Neural cell (in vitro differentiated cells): ENCODE data around the gene ATF7. TPM values are rescaled to one million over a fixed set of nuclear protein-coding genes. Genes with fewer than 3 reads are reported as not detected.

Experiments used
- H2AFZ ChIP-seq: fragments of 200-600, 300-800 bp; sonication (generic), shearing (Covaris generic); 2 replicates; pipeline ENCODE4 v1.6.0; 2014; ENCODE audit warnings: low read depth, mild to moderate bottlenecking, antibody characterized with exemption, low read length, moderate library complexity
- H3F3A ChIP-seq: fragments of 200-600 bp; shearing (Covaris generic); 2 replicates; pipeline ENCODE4 v1.6.1; 2016; ENCODE audit warnings: mild to moderate bottlenecking, moderate library complexity, mixed read lengths, antibody characterized with exemption, low read length; ENCODE audit not compliant: insufficient read depth, poor library complexity, severe bottlenecking
- H3K27ac ChIP-seq: fragments of 200-600, 300-800 bp; sonication (generic), shearing (Covaris generic); 2 replicates; pipeline ENCODE4 v1.5.1; 2014; ENCODE audit warnings: mild to moderate bottlenecking, low read length, moderate library complexity
- H3K27me3 ChIP-seq: fragments of 300-800, 200-600 bp; sonication (generic), shearing (Covaris generic); 2 replicates; pipeline ENCODE4 v1.6.0; 2014; ENCODE audit warnings: mild to moderate bottlenecking, low read depth, low read length, moderate library complexity; ENCODE audit not compliant: insufficient read depth
- H3K36me3 ChIP-seq: fragments of 300-800, 200-600 bp; sonication (generic), shearing (Covaris generic); 2 replicates; pipeline ENCODE4 v1.5.1; 2014; ENCODE audit warnings: mild to moderate bottlenecking, antibody characterized with exemption, low read length, moderate library complexity; ENCODE audit not compliant: insufficient read depth
- H3K4me2 ChIP-seq: fragments of 300-800, 200-600 bp; sonication (generic), shearing (Covaris generic); 2 replicates; pipeline ENCODE4 v1.6.0; 2014; ENCODE audit warnings: mild to moderate bottlenecking, low read length
- H3K4me3 ChIP-seq: fragments of 300-800, 200-600 bp; sonication (generic), shearing (Covaris generic); 2 replicates; pipeline ENCODE4 v1.5.1; 2014; ENCODE audit warnings: mild to moderate bottlenecking, low read length, moderate library complexity
- H3K79me2 ChIP-seq: fragments of 200-600 bp; shearing (Covaris generic); replicated peaks from 2 replicates; pipeline ENCODE4 v1.6.0; 2014; ENCODE audit warnings: mild to moderate bottlenecking, low read length, moderate library complexity; ENCODE audit not compliant: insufficient read depth
- H3K9ac ChIP-seq: fragments of 300-800, 200-600 bp; sonication (generic), shearing (Covaris generic); 2 replicates; pipeline ENCODE4 v1.6.1; 2016; ENCODE audit warnings: mild to moderate bottlenecking, low read length, mixed read lengths
- H3K9me2 ChIP-seq: fragments of 200-600 bp; shearing (Covaris generic); 2 replicates; pipeline ENCODE4 v1.6.1; 2016; ENCODE audit warnings: mild to moderate bottlenecking, low read length, mixed read lengths; ENCODE audit not compliant: insufficient read depth
- H3K9me3 ChIP-seq: fragments of 200-600, 300-800 bp; sonication (generic), shearing (Covaris generic); 2 replicates; pipeline ENCODE4 v1.6.1; 2016; ENCODE audit warnings: mild to moderate bottlenecking, mixed run types, low read length, moderate library complexity, mixed read lengths
- H4K20me1 ChIP-seq: fragments of 200-600 bp; shearing (Covaris generic); 2 replicates; pipeline ENCODE4 v1.6.1; 2016; ENCODE audit warnings: mild to moderate bottlenecking, mixed run types; ENCODE audit not compliant: insufficient read depth
- EP300 ChIP-seq: fragments of 450-650 bp; conservative IDR thresholded peaks from 2 replicates; pipeline ENCODE4 v1.6.1; 2014; ENCODE audit warnings: antibody characterized with exemption, mild to moderate bottlenecking, moderate library complexity; ENCODE audit not compliant: poor library complexity, severe bottlenecking
- EZH2 ChIP-seq: fragments of 200-600, 300-800 bp; shearing (Covaris generic), sonication (generic); IDR thresholded peaks from 2 replicates; pipeline ENCODE4 v1.6.1; 2014; ENCODE audit warnings: antibody characterized with exemption, low read length, borderline replicate concordance, mild to moderate bottlenecking; ENCODE audit not compliant: insufficient read depth, poor library complexity, severe bottlenecking
- MXI1 ChIP-seq: fragments of 450-650 bp; conservative IDR thresholded peaks from 2 replicates; pipeline ENCODE4 v1.6.1; 2014; ENCODE audit warnings: antibody characterized with exemption, mild to moderate bottlenecking; ENCODE audit not compliant: poor library complexity, severe bottlenecking
- POLR2AphosphoS5 ChIP-seq: IDR thresholded peaks from 2 replicates; pipeline ENCODE4 v1.6.1; 2012
- RAD21 ChIP-seq: fragments of 450-650 bp; conservative IDR thresholded peaks from 2 replicates; pipeline ENCODE4 v1.6.1; 2014; ENCODE audit warnings: antibody characterized with exemption, mild to moderate bottlenecking, moderate library complexity
- SMC3 ChIP-seq: fragments of 450-650 bp; conservative IDR thresholded peaks from 2 replicates; pipeline ENCODE4 v1.6.1; 2014; ENCODE audit warnings: antibody characterized with exemption, mild to moderate bottlenecking, moderate library complexity; ENCODE audit not compliant: poor library complexity
- TAF1 ChIP-seq: IDR thresholded peaks from 2 replicates; pipeline ENCODE4 v1.6.1; 2012; ENCODE audit warnings: low read depth
- polyA plus RNA-seq: library from polyadenylated mRNA; depleted of rRNA; stranded (reverse); fragments of >200 nt; gene quantifications from 2 replicates; pipeline ENCODE4 v1.2.3, GENCODE V29; 2014
- TF ChIP-seq, protein P1 (sequence below): fragments of 450-650 bp; IDR thresholded peaks from 2 replicates; pipeline ENCODE4 v1.5.1; 2014; ENCODE audit warnings: antibody characterized with exemption, mild to moderate bottlenecking, moderate library complexity; ENCODE audit not compliant: poor library complexity, severe bottlenecking
- TF ChIP-seq, protein P2 (sequence below): IDR thresholded peaks from 2 replicates; pipeline ENCODE4 v1.6.1; 2012; ENCODE audit warnings: borderline replicate concordance

Gene ATF7
- polyA plus RNA-seq, 1 donor from 2014 or later = 6.3 TPM

DNA sequence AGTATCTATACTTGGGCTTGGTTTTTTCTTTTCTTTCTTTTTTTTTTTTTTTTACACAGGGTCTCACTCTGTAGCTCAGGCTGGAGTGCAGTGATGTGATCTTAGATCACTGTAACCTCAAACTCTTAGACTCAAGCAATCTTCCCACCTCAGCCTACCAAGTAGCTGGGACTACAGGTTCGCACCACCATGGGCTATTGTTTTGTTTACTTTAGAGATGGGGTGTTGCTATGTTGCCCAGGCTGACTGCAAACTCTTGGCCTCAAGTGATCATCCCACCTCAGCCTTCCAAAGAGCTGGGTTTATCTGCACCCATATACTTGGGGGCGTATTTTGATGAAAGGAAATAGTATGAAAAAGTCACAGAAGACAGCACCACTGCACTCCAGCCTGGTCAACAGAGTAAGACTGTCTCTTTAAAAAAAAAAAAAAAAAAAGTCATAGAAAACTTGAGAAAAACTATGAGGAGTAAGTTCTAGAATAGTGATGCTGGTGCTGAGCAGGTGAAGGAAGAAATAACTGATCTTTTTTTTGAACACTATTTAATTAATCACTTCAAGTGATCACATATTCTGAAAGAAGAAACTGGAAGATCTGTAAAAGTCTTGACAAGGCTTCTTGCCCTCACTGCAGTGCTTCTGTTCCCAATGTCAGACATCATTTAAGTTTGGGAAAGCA is 65.1 kb downstream of the ATF7 start:
- H3K9me2 ChIP-seq = no peaks in the 10 kb centered on the region
- no peaks in the 10 kb centered on the region for H3K79me2 ChIP-seq
- H3K4me3 ChIP-seq = no peak overlapping the region
- no peaks in the 10 kb centered on the region for H4K20me1 ChIP-seq
- H3K9me3 ChIP-seq = no peaks in the 10 kb centered on the region
- H2AFZ ChIP-seq = no peak overlapping the region
- no peak overlapping the region for H3K27ac ChIP-seq
- H3K4me2 ChIP-seq = no peak overlapping the region
- no peaks in the 10 kb centered on the region for H3F3A ChIP-seq
- H3K9ac ChIP-seq = no peak overlapping the region
- no peak for TF ChIP-seq RAD21
- no peak for TF ChIP-seq MXI1
- TF ChIP-seq, protein P1, sequence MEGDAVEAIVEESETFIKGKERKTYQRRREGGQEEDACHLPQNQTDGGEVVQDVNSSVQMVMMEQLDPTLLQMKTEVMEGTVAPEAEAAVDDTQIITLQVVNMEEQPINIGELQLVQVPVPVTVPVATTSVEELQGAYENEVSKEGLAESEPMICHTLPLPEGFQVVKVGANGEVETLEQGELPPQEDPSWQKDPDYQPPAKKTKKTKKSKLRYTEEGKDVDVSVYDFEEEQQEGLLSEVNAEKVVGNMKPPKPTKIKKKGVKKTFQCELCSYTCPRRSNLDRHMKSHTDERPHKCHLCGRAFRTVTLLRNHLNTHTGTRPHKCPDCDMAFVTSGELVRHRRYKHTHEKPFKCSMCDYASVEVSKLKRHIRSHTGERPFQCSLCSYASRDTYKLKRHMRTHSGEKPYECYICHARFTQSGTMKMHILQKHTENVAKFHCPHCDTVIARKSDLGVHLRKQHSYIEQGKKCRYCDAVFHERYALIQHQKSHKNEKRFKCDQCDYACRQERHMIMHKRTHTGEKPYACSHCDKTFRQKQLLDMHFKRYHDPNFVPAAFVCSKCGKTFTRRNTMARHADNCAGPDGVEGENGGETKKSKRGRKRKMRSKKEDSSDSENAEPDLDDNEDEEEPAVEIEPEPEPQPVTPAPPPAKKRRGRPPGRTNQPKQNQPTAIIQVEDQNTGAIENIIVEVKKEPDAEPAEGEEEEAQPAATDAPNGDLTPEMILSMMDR = no peak
- TF ChIP-seq, protein P2, sequence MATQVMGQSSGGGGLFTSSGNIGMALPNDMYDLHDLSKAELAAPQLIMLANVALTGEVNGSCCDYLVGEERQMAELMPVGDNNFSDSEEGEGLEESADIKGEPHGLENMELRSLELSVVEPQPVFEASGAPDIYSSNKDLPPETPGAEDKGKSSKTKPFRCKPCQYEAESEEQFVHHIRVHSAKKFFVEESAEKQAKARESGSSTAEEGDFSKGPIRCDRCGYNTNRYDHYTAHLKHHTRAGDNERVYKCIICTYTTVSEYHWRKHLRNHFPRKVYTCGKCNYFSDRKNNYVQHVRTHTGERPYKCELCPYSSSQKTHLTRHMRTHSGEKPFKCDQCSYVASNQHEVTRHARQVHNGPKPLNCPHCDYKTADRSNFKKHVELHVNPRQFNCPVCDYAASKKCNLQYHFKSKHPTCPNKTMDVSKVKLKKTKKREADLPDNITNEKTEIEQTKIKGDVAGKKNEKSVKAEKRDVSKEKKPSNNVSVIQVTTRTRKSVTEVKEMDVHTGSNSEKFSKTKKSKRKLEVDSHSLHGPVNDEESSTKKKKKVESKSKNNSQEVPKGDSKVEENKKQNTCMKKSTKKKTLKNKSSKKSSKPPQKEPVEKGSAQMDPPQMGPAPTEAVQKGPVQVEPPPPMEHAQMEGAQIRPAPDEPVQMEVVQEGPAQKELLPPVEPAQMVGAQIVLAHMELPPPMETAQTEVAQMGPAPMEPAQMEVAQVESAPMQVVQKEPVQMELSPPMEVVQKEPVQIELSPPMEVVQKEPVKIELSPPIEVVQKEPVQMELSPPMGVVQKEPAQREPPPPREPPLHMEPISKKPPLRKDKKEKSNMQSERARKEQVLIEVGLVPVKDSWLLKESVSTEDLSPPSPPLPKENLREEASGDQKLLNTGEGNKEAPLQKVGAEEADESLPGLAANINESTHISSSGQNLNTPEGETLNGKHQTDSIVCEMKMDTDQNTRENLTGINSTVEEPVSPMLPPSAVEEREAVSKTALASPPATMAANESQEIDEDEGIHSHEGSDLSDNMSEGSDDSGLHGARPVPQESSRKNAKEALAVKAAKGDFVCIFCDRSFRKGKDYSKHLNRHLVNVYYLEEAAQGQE = no peak
- TF ChIP-seq TAF1 = no peak
- TF ChIP-seq EP300 = no peak
- TF ChIP-seq EZH2 = no peak
- no peak for TF ChIP-seq POLR2AphosphoS5
- no peak for TF ChIP-seq SMC3
- H3K27me3 ChIP-seq = no peaks in the 10 kb centered on the region
- H3K36me3 ChIP-seq = no peaks in the 10 kb centered on the region

DNA sequence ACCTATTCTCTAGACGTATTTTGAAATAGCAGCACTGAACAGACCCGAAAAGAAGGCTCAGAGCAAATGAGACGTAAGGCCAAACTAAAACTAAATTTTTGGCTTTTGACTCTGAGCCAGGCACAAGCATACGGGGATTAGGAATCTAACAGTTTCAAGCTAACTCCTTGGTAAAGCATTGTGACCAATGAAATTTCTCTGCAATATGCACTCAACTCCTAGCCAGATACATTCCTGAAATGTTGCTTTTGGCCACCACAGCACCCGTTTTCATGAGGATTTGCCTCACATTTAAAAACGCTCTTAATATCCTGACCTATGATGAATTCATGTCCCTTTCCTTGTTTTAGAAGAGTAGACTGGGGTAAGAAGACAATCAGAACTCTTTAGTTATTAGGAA is 65.8 kb downstream of the ATF7 start:
- H3F3A ChIP-seq = no peaks in the 10 kb centered on the region
- no peaks in the 10 kb centered on the region for H3K36me3 ChIP-seq
- no peak overlapping the region for H3K4me3 ChIP-seq
- no peak overlapping the region for H2AFZ ChIP-seq
- no peaks in the 10 kb centered on the region for H3K9me3 ChIP-seq
- no peak overlapping the region for H3K27ac ChIP-seq
- no peak overlapping the region for H3K9ac ChIP-seq
- H3K79me2 ChIP-seq = no peaks in the 10 kb centered on the region
- TF ChIP-seq EP300 (no peak), TAF1 (no peak), MXI1 (no peak), POLR2AphosphoS5 (no peak), SMC3 (no peak), RAD21 (no peak)
- TF ChIP-seq, protein P1 = no peak
- TF ChIP-seq, protein P2 = no peak
- H3K4me2 ChIP-seq = no peak overlapping the region
- no peaks in the 10 kb centered on the region for H3K9me2 ChIP-seq
- H4K20me1 ChIP-seq = no peaks in the 10 kb centered on the region
- no peaks in the 10 kb centered on the region for H3K27me3 ChIP-seq
